ENCODE measurements around the gene PIP5K1B.
A peak's percentile ranks its signal among the peaks of the same experiment; 100 is the strongest.

Gene PIP5K1B

DNA sequence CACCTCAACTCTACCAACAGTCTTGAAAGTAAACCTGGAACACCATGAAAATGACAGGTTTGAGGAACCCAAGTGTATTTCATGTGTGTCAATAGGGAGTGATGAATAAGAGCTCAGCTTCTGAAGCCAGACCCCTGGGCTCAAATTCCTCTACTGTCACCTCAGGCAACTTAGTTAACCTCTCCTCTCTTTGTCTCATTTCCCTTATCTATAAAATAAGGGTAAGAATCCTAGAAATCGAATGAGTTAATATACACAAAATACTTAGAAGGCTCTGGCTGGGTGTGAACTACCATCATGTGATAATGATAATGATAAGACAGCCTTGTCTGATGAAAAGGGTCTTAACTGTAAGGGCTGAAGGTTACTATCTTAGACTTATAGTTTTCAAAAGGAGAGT lies 66.3 kb downstream of the PIP5K1B start:
- DNase-seq: no peak

DNA sequence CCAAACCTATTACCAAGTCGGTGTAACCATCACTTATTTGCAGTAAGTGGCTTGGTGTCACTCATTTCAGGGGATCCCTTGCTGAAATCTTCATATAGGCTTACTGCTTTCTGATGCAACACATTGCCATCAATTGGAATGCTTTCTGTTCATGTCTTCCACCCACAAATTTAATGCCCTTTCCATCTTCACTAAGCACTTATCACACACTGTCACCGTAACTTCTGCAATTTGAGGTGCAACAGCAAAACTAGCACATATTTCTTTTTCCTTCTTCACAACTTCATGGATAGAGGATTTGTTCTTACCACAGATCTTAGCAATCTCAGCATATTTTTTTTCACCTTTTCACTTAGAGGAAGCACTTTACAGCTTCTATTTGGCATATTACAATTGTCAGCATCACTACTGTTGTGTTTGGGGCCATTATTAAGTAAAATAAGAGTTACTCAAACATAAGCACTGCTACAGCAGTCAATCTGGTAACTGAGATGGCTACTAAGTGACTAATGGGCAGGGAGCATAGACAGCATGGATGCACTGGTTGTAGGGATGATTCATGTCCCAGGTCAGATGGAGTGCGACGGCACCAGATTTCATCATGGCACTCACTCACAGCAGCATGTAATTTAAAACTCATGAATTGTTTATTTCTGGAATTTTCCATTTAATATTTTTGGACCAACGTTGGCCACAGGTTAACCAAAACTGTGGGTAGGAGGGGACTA lies 70.1 kb downstream of the PIP5K1B start:
- no peak for DNase-seq

DNA sequence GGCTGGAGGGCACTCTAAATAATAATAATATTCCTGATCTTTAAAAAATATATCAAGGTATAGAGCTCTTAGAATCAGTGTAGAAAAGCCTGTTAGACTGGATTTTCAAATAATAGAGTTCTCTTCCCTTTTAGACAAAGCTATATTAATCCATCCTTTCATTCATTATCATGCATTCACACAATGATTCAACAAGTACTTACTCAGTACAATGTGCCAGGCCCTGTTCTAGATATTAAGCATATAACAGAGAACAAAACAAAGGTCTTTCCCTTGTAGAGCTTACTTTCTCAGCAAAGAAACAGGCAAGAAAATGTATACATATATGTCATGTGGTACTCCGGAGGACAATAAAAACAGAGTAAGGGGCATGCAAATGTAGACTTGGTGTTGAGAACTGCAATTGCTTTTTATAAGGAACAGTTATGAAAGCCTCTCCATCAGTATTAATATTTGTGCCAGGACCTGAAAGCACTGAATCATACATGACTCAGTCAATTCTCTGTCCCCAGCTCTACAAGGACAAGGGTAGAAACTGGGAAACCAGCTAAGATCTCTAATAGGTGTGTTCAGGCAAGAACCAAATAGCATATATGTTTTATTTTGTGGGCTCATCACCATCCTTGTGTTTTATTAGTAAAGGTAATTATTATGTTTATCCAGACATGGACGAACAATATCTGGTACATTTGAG lies 72.2 kb downstream of the PIP5K1B start:
- no peak for DNase-seq

DNA sequence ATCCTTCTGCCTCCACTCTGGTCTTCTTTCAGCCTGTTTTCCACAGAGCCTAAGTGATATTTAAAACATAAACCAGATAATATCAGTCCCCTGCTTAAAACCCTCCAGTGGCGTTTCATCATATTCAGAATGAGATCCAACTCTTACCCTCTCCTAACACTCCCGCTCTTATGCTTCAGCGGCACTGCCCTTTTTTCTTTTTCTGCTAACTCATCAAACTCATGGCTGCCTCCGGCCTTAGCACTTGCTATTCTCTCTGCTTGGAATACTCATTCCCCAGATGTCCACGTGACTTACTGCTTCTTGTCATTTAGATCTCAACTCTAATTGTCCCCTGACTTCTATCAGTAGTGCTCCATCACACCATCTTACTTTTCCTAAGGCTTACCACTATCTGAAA lies 73.6 kb downstream of the PIP5K1B start:
- DNase-seq: no peak

DNA sequence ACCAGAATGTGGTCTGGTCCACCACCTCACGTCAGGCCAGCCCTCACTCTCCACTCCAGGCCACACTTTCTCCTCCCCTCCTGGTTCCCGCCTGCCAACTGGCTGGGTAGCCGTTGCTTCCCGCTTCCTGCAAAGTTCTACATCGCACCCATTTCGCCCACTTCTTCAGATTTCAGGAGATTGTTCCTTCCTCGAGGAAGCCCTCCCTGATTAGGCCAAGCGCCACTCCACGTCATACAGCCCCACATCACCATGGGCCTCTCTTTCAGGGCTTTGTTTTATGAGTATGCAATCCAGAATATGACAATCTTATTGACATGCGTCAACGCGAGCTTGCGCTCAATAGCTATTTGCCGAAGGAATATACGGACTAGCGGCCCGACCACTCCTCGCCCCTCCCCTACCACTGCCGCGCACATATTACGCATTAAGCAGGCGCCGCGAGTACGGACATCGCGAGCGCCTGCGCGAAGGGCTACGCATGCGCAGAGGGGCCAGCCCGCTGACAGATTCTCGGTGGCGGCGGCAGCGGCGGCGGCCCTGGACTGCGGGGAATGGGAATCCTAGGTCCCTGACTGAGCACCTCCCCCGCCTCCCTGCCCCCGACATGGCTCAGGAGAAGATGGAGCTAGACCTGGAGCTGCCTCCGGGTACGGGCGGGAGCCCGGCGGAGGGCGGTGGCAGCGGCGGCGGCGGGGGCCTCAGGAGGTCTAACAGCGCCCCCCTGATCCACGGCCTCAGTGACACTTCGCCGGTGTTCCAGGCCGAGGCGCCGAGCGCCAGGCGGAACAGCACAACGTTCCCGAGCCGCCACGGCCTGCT lies 74.7 kb downstream of the PIP5K1B start:
- peak; percentile 7 to 93 (median 86) for DNase-seq

DNA sequence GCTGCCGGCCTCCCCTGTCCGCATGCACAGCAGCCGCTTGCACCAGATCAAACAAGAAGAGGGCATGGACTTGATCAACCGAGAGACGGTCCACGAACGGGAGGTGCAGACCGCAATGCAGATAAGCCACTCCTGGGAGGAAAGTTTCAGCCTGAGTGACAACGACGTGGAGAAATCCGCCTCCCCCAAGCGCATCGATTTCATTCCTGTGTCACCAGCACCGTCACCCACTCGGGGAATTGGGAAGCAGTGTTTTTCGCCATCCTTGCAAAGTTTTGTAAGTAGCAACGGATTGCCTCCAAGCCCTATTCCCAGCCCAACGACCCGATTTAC lies 75.3 kb downstream of the PIP5K1B start:
- peak in 10 of 56 donors; percentile 4 to 82 (median 68) for DNase-seq

DNA sequence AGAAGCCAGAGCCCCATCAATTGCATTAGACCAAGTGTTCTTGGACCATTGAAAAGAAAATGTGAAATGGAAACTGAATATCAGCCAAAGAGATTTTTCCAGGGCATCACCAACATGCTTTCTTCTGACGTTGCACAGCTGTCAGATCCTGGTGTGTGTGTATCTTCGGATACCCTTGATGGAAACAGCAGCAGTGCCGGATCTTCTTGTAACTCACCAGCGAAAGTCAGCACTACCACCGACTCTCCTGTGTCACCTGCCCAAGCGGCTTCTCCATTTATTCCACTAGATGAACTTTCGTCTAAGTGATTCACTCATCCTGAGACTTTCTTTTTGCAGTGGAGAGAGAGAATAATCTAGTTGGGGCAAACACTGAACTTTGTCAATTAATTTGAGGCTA lies 75.7 kb downstream of the PIP5K1B start:
- peak in 1 of 56 donors; percentile 18 for DNase-seq

DNA sequence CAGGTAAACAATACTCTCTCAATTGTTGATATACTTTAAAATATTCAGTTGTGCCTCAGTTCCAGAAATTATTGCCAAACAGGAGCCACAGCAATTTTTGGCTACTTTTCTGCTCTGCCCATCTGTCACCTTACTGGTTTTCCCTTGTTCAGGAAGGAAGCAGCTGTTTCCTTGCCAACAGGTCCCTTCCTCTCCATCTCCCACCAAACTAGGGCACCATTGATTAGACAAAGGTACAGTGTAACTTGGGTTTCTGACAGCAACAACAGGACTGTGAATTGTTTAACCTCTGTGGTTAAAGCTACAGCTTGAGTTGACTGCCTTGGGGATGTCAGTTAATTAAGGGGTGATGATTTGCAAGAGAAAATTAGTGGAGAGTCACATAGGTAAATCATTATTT lies 76.9 kb downstream of the PIP5K1B start:
- DNase-seq: no peak

DNA sequence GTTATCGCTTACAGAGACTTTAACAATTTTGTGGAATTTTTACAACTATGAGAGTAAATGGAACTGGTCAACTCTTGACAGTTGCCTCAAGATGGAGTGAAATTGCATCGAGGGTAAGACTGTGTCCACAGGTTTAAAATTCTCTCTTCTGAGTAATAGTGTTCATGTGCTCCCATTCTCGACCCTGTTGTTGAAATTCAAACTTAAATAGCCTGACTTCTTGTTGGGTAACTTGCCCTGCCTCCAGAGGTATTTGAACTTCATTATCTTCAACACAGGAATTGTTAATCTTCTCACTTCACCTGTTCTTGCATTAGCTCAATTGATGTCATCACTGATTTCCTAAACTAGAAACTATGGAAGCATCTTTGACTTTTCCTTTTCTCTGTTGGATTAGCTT lies 77.5 kb downstream of the PIP5K1B start:
- DNase-seq: no peak

DNA sequence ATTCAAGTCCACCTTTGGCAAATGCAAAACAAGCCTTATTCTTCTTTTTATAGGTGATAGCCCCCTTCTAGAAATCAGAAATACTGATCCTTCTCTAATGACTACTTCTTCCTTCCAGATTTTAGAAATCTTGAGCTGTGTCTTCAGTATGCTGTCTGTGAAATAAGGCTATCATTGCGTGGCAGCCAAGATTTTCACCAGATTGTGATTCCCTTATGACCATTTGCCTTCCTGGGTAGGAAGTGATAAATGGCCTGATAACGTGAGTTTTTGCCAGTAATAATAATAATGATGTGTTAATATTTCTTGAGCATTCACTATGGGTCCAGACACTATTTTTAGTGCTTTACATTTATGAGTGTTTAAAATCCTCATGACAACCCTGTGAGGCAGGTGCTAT lies 80.9 kb downstream of the PIP5K1B start:
- no peak for DNase-seq

DNA sequence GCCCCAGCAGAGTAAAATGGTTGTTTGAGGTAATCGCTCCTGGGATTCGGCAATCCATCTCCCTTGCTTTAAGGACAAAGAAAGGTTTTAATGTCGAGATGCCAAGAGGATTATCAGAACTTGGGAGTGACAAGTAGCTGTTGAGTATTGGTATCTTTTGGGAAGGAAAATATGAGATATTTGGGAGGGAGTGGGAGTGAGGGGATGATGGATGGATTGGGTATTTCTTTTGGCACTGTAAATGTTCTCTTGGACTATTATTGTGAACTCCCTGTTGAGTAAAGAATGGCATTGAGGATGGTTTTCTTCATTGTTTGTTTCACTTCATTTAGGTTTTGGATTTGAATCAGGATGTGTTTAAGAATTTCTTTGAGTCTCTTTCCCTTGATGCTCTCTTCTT lies 86.1 kb downstream of the PIP5K1B start:
- no peak for DNase-seq

DNA sequence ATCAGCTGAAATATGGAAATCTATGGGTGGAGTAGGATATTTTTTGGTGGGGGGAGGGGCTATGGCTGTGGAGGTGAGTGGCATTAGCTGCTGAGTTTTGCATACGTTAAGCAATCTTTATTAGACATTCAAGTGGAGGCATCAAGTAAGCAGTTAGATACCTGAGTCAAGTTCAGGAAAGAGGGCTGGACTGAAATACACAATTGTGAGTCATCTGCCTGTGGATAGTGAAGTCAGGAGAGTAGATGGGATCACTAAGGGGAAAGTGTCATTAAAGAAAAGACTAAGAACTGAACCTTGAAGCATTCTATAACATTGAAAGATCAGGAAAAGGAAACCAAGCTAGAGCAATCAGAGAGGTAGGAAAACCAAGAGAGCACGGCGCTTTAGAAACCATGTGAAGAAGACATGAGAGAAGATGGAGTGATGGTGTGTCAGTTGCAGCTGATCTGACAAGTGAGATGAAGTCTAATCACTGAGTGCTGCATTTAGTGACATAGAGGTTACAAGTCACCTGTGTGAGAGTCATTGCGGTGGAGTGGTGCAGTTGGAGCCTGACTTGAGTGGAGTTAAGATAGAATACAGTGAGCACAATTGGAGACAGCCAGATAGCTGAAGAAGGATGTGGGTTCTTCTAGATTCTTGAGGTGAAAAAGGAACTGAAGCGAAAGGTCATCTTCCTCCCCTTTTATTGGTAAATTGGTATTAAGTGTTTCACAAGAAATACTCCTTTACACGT lies 88.7 kb downstream of the PIP5K1B start:
- DNase-seq: no peak

DNA sequence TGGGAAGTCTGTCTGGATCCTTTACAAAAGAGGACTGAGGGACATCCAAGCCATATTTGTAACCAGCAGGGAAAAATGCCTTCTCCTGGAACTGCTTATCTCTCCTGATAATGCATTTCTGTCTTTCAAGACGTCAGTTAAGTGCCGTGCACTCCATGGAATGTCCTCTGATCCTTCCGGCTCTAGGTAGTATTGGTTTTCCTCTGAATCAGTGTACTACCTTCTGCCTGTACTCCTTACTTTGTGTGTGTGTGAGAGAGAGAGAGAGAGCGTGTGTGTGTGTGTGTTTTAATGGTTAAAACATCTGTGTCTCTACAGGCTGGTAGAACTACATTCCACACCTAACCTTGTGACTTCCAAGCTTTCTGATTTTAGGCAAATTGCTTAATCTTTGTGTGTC lies 89.9 kb downstream of the PIP5K1B start:
- no peak for DNase-seq

DNA sequence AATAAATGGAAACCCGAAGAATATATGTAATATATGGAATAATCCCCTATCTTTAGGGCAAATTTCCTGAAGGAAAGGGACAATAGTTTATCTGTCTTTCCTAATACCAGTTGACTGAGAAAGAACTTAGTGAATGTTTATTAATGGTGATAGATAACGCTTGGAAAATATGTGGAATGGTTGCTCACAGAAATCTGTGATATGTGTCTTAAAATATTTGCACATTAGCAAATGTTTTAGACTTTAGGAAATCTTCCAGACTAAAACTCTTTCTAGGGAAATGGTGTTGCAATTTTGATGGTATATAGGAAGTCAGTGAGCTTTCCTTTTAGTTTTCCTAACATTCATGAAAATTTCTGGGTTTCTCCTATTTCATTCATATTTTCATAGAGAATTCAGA lies 90.4 kb downstream of the PIP5K1B start:
- DNase-seq: no peak

DNA sequence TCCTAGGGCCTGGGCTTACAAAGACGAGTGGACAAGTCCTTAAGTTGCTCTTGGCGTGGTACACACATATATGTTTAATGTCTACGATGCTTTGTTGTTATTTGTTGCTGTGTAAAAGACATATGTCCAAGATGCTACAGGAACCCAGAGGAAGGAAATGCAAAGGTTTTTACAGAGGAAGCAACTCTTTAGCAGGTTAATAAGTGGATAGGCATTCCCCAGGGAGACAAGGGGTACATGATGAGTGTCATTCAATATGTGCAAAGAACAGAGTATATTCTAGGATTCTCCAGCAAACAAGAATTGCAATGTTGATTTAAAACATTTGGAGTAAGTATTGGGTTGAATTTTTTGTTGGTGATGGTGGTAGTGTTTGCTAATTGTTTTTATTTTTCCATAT lies 92.1 kb downstream of the PIP5K1B start:
- no peak for DNase-seq

DNA sequence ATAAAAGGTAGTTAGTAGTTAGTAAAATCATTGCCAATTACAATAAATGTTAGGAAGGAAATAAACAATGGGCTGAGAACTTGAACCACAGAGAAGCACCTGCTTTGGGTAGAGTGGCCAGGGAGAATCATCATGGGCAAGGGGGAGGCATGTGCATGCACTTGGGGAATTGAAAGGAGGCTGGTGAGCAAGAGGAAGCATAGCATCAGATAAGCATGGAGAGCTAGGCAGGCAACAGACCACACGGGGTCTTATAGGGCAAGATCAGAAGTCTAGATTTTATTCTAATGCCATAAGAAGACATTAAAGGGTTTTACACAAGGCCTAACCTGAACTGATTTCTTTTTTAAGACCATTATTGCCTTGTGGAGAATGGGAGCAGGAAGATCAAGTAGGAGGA lies 93.4 kb downstream of the PIP5K1B start:
- no peak for DNase-seq

DNA sequence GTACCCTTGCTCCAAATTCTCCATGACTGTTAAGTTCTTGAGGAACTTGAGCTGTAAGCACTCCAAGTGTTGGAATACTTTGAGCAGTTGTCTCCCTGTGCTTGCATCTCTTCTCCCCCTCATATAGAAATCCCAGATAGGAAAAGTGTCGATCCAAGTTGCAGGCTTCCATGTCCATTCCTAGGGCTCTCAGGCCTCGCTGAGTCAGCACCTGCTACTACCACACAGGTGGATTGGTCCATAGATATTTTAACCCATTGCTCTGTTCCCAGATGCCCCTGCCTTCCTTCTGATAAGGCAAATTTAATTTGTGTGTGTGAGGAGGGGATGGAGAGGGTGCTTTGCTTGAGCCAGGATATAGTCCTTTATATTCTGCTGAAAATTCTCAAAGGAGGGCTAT lies 95.8 kb downstream of the PIP5K1B start:
- no peak for DNase-seq

DNA sequence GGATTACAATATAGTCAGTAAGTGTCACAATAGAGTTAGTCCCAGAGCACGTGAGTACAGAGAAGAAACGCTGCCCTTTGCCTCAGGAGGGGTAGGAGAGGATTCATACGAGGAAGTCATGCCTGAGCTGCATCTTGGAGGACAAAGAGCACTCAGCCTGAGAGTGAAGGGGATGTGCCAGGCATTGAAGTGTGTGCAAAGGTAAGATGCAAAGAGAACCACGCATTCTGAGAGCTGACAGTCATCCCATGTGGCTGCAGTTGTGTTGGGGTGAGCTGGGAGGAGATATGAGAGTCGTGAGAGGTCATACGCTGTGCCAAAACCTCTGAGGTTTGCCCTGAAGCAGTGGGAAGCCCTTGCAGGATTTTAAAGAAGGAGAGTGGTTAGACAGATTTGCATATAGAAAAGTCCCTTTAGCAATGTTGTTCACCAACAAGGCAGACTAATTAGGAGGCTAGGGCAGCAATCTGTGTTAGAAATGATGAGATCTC lies 97.5 kb downstream of the PIP5K1B start:
- DNase-seq: no peak

DNA sequence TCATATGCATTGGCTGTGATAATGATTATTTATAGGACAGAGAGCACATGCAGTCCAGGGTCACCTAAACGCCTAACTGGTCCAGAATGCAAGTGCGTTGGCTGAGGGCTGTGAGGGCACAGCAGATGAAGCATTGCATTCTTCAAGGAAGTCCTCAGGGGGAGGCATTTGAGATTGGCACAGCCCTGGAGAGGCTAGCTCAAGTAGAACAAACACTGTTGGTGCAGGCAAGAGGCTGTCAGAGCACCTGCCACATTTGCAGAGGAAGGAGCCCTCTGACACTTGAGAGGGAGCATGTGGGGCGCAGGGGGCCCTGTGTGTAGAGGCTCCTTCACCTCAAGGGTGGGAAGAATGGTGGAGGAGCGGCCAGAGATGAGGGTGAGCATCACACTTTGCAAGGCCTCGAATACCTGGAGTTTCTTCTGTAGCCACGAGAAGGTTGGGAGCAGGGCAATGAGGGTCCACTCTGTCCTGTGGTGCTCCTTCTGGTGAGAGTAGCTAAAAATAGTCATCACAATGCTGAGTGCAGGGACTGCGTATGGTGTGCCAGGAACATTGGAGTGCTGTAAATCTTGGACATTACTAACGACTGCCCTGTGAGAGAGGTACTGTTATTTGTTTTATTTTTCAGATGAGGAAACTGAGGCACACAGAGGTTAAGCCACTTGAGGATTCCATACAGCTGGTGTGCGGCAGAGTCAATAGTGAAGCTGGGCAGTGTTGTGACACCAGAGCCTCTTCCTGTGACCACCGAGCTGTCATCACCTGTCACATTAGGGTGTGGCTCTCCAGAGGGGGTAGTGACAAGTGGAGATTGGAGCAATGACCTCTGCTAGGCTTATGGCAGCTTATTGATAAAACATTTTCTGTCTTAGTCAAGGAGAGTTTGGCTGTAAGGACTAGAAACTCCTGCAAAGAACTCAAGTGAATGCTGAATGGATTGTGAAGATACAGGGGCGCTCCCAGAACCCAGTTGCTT lies 100.2 kb downstream of the PIP5K1B start:
- no peak for DNase-seq

DNA sequence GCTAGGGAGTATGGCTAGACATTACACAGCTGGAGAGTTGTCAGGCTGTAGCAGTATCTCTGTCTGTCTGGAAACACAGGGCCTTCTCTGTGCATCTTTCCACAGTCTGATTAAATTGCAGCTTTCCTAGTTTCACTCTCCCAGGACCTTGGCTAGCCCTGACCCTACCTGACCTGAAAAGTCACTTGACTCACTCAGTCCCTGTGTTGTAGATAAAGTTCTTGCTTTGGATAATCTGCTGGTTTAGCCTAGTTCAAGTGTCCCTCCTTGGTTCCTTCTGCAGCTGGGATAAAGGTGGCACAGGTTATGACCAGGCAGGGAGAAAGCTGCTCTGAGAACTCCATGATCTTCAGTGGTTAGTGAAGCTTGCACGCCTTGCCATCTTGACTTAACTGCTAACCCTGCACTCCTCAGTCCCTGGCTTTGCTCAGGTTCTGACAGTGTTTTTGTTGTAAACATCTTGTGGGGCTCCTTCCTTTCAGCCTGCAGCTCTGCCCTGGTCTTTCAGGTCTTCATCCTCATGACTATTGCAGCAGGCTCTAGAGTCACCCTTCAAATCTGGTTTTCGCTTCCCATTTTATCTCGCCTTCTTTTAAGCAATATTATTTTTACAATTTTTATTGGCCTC lies 101.0 kb downstream of the PIP5K1B start:
- no peak for DNase-seq

All from nucleus accumbens (tissue), 56 donors.